NB4 (cell line): ENCODE data around the gene STARD7.

Experiments
- CTCF ChIP-seq: IDR thresholded peaks from one replicate; pipeline ENCODE4 v1.5.1; 2012; ENCODE audit warnings: low read depth, low read length
- MAX ChIP-seq: IDR thresholded peaks from 2 replicates; pipeline ENCODE4 v1.6.1; 2011; ENCODE audit warnings: low read depth, low read length
- POLR2A ChIP-seq: IDR thresholded peaks from 2 replicates; pipeline ENCODE4 v1.6.1; 2011; ENCODE audit warnings: mild to moderate bottlenecking; ENCODE audit not compliant: insufficient read length; ENCODE audit errors: extremely low read depth

- TF ChIP-seq CTCF (no peak), POLR2A (no peak), MAX (no peak)
These were observed 3.6 kb downstream of the STARD7 start for GRCh38 chr2:96204836-96205624.
